Stimulated activated CD4-positive, alpha-beta T cell treated with anti-CD3 and anti-CD28 coated beads, Interleukin-4, amount 100 ng/mL, for 24 hours (primary cell): ENCODE data around the gene MEGF11.
"Not testable (repeated sequence)": the region's sequence is repeated elsewhere in the genome, so short reads cannot be mapped to it uniquely, and the experiment has no call there.

ENCODE experiments used
- DNase-seq: peaks from one replicate; pipeline ENCODE4 v3.0.0-alpha.2; 2020

The MEGF11 gene

DNA sequence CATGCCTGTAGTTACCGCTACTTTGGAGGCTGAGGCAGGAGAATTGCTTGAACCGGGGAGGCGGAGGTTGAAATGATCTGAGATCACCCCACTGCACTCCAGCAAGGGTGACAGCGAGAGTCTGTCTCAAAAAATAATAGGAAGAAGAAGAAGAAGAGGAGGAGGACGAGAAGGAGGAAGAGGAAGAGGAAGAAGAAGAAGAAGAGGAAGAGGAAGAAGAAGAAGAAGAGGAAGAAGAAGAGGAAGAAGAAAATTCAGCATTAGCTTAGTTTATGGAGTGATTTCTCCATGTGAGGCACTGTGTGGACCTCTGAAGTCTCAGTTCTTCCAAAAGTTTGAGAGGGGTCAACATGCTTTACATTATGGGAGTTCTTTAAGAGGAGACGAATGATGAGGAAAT is 17.4 kb upstream of the MEGF11 start:
- DNase-seq = no peak

- DNase-seq = no peak
These were observed 16.0 kb upstream of the MEGF11 start for GRCh38 chr15:66269326-66270090.

DNA sequence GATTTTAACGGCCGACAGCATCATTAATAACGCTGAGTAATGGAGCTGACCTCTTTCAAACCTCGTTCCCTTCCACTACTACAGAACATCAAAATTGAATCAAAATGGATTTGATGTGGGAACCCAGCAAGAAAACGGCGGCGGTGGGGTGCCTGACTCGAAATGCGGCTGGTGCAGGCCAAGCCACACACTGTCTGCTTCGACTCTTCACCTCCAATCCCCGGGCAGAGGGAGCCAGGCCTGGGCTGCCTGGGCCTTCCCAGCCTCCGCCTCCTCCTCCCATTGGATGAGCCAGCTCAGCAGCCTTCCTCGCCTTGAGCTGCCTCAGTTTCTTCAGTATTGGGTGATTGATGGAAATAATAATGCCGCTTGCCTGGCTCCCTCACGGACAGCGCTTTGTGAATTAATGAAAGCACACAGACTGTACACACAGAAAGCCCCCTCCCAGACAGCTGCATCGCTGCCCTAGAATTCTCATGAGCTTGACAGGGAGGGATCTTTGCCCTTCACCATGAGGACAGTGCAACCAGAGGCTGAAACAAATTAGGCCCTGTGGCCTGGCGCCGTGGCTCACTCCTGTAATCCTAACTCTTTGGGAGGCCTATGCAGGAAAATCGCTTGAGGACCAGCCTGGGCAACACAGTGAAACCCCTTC is 11.4 kb upstream of the MEGF11 start:
- no peak for DNase-seq

GRCh38 chr15:66262837-66263236 is 9.3 kb upstream of the MEGF11 start:
- DNase-seq = not testable (repeated sequence)

GRCh38 chr15:66261056-66261455 is 7.5 kb upstream of the MEGF11 start:
- no peak for DNase-seq

DNA sequence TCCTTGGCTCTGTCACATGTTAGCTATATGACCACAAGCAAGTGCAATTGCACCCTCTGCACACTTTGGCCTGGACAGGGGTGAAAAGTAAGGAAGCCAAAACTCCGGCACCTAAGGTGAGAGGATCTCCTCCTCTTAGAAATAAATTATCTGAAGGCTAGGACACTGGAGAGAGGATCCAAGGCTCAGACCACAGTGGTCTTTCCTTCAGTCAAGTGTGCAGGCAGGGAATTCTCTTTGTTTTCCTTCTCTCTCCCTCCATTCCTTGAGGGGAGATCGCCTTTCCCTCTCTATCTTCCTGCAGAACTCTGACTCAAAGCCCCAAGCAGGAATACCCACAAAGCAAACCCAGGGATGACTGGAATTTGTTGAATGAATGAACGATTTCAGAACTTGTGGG is 3.1 kb upstream of the MEGF11 start:
- DNase-seq = no peak

DNA sequence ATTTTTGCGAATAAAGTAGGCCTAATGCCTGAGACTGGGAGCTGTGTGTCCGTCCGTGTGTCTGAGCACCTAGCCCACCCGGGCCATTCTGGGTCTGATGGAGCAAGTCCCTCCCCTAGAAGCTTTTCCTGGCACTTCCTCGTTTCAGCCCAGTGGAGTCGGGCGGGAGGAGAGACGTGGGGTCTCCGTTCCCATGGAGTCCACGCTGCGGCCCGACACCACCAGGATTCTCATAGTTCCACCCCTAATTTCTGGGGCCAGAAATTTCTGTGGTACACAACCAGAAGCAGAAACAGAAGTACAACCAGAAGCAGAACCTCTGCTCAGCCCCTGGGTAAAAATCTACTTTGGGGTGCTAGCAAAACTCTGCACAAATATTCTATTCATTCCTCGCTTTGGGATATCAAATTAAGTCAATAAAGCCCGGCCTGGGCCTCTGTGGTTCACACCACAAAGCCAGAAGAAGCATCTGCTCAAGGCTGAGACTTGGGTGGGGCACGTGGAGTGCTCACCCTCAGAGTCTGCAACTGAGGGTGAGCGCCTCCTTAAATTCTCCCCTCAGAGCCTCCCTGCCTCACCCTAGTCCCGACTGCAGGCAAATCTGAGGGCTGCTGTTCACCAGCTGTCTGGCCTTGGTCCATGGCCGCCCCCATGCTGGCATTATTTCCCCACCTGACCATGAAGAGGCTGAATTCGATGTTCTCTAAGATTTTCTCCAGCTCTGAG is 1.6 kb upstream of the MEGF11 start:
- no peak for DNase-seq

DNA sequence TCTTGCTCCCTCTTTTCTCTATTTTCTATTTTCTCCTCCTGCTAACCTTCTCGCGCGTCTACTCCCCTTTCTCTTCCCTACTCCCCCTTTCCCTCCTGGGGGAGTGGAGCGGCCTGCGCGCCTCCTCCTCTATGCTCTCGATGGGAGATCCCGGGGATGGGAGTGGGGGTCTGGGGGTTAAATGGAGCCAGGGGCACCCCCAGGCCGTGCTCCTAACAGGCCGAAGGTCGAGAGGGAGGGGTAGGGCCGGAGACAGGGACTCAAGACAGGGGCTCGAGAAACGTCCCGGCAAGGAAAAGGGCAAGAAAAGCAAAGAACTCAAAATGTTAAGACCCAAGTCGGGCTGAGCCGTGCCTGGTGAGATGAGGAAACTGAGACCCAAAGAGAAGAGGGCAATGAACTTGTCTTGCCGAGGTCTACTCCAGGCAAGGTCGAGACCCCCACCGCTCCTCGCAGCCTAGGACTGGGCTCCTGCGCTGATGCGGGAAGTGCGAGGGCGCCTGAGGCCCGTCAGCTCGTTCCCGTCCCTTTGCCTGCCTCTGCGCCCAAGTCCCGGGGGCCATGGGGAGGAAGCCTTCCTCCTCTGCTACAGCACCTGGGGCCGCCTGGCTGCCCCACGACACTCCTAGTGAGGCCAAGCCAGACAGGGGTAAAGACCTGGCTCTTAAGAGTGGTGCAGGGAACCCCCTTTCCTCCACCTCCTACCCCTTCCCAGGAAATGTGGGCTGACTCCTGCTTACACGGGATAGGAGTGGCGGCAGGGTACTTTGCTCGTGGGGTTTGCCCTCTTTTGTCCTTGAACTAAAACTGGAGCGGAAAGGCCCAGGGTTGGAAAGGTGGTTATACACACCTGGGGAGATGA is 770 bp upstream of the MEGF11 start:
- no peak for DNase-seq

GRCh38 chr15:66252685-66253417 is 699 bp downstream of the MEGF11 start:
- no peak for DNase-seq

GRCh38 chr15:66251790-66252684 is 1.5 kb downstream of the MEGF11 start:
- peak; percentile 36 for DNase-seq

DNA sequence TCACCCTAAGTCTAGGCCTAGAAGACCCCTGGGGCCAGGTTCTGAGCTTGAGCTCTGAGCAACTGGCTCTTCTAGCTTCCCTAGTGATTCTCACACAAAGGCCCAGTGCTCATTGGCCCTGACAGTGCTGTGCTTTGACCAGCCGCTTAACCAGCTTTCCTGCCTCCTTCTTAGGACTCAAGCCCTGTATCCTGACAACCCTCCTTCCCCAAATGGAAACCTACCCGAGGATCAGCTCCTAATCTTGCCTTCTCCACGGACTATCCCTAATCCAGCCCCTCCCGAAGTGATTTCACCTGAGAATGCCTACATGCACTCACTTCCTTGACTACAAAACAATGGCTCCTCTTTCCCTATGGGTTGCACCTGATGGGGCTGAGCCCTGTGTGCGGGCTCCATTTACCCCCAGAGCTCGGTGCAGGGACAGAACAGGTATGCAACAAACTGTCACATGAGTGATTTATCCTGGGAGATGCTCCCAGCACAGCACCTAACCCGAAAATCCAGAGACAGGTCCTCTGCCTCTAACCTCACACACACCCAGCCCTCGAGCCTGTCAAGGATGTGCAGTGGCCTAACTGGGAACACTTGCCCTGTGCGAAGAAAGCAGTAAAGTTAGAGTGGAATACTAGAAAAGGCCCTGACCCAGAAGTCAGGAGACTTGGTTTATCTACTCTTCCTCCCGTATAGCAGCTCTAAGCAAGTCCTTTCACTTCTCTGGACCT is 2.3 kb downstream of the MEGF11 start:
- DNase-seq = no peak

DNA sequence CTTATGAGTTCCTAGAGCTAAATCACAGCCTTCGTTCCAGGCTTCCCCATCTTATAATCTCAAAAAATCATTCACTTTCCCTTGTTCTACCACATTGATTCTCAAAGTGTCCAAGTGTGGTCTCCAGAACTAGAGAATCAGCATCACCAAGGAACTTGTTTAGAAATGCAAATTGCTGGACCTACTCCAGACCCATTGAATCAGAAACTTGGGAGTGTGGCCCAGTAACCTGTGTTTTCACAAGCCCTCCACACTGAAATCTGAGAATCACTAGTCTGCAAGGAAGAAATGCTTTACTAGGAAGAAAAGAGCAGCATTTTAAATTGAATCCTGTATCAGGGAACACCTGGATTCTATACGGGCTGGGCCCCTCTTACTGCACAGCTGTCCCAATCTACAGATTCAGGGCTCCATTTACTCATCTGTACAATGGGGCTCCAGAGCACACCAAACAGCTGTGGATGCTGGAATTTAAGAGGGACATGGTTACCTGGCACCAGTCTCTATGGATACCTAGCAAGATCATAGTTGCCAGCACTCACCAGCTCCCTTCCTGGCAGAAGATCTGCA is 3.9 kb downstream of the MEGF11 start:
- DNase-seq = no peak

GRCh38 chr15:66246937-66247336 is 6.6 kb downstream of the MEGF11 start:
- no peak for DNase-seq

GRCh38 chr15:66245832-66246231 is 7.7 kb downstream of the MEGF11 start:
- not testable (repeated sequence) for DNase-seq

GRCh38 chr15:66241908-66242285 is 11.7 kb downstream of the MEGF11 start:
- DNase-seq = no peak

GRCh38 chr15:66241087-66241907 is 12.3 kb downstream of the MEGF11 start:
- DNase-seq = no peak

GRCh38 chr15:66240240-66240794 is 13.2 kb downstream of the MEGF11 start:
- no peak for DNase-seq

DNA sequence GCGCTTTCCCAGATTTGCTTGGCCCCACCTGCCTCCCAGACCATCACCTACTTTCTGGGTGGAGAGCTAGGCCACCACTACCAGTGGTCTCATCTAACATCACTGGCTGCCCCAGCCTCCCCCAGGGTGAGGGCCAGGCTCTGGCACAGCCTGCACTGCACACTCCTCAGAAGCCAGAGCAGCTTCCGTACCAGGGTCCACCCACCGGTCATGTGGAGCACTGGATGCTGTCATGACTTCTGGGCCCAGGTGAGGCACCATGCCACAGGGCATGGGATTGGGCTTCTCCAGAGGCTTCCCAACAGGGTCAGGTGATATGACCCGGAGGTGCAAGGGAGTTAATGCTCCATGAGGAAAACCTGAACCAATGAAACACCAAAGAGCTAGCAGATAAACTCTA is 14.0 kb downstream of the MEGF11 start:
- no peak for DNase-seq

DNA sequence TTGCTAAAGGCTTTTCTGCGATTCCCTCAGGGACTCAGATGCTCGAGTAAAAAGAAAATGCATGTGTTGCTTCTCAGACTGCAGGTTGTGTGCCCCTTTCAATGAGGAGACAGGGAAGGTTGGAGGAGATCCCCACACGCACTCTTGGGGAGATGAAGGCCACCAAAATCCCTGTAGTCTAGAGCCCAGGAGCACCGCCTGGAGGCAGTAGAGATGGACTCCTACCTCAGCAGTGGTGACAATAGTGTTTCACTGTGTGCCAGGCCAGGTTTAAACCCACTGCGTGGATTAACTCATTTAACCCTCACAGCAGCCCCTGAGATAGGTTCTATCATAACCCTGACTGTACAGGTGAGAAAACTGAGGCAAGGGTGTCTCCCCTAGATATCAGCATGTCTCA is 15.2 kb downstream of the MEGF11 start:
- no peak for DNase-seq
